NCI-H524 (cell line): ENCODE measurements around the gene KRT9.
"Not testable (repeated sequence)": the region's sequence is repeated elsewhere in the genome, so short reads cannot be mapped to it uniquely, and the experiment has no call there.

Experiments
- DNase-seq, 2 experiments: peaks; one replicate each; lab custom pipeline; 2025; lab: John Stamatoyannopoulos, UW

KRT9 gene

DNA sequence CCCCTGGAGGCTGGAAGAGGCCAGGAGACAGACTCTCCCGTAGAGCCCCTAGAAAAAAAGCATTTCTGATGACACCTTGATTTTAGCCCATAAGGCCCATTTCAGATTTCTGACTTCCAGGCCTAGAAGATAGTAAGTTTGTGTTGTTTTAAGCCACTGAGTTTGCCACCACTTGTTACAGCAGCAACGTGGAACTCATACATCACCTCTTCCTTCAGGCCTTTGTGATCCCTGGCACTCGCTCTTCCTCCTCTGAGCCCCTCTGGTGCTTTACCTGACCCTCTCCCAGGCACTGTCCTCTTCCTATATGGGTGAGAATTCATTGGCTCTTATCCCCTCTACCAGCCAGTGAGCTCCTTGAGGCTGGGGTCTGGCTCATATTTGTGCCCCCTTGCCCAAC, 25.0 kb downstream of the KRT9 start:
- no peak for DNase-seq

DNA sequence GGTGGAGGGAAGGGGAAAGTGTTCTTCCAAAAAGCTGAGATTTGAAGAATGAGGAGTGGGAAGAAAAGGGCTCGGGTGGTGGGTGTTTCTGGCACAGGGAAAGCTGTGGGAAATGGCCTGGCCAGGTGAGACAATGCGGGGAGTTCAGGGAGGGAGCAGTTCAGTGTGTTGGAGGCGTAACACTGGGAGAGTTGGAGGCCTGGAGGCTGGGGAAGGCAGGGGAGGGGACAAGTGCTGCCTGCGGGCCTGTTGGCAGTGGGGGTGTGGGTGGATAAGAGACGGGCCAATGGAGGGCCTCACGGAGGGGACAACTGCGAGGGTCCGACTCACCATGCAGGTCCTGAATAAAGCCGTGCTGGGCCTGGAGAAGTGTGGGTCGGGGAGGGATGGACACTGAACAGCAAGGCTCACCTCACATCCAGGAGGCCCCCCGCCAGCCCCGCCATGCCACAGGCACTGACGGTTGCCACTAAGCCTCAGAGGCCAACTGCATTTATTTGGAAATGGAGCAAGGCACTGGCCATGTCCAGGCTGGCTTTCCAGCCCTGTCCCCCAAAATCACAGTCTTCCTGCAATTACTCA, 25.9 kb downstream of the KRT9 start:
- no peak for DNase-seq

DNA sequence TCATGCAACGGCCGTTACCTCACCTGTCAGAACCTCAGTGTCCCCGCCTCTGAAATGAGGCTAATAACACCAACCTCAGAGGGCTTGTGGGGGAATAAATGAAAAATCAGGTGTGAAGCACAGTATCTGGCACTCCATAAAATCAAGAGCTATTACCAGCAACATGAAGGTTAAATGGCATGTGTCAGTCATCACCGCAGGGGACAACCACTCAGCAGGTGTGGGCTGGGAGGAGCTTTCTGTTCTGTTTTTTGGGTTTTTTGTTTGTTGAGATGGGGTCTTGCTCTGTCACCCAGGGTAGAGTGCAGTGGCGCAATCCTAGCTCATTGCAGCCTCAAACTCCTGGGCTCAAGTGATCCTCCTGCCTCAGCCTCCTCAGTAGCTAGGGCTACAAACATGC, 26.9 kb downstream of the KRT9 start:
- no peak for DNase-seq

DNA sequence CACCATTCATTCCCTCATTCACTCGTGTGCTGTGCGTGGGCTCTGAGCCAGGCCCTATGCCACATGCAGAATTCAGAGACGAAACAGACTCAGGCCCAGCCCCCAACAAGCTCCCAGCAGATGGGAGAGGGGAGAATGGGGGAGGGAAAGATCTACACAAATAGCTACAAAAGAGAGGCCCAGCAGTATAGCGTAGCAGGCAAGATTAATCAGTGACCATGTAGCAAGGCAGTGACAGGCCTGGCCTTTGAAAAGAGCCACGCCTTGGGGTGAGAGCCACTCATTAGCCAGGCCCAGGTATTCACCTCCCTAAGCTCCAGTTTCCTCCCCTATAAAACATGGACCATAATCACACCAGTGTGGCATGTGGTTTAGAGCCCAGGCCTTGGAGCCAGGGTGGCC, 27.4 kb downstream of the KRT9 start:
- peak in 1 of 2 experiments; percentile 18 for DNase-seq

DNA sequence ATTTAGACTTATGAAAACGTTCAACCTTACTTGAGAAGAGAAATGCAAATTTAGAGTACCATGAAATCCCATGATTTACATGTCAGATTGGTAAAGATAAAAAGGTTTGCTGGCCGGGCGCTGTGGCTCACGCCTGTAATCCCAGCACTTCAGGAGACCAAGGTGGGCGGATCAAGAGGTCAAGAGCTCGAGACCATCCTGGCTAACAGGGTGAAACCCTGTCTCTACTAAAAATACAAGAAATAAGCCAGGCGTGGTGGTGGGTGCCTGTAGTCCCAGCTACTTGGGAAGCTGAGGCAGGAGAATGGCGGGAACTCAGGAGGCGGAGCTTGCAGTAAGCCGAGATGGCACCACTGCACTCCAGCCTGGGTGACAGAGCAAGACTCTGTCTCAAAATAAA, 29.1 kb downstream of the KRT9 start:
- DNase-seq: not testable (repeated sequence)

DNA sequence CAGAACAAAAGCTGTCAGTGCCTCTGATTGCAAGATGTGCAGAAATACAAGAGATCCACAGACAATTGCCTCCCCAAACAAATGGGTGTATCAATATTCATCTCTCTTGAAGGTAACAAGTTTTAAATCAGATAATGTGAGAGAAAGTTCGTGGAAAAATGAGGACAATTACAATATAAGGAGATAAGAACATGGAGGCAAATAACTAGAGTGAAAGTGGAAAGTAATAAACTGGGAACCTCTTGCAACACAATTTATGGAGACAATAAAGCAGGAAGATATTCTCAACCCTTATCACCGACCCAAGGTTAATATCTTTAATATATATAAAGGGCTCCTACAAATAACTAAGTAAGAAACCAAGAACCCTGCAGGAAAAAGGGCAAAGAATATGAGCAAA, 29.5 kb downstream of the KRT9 start:
- no peak for DNase-seq

DNA sequence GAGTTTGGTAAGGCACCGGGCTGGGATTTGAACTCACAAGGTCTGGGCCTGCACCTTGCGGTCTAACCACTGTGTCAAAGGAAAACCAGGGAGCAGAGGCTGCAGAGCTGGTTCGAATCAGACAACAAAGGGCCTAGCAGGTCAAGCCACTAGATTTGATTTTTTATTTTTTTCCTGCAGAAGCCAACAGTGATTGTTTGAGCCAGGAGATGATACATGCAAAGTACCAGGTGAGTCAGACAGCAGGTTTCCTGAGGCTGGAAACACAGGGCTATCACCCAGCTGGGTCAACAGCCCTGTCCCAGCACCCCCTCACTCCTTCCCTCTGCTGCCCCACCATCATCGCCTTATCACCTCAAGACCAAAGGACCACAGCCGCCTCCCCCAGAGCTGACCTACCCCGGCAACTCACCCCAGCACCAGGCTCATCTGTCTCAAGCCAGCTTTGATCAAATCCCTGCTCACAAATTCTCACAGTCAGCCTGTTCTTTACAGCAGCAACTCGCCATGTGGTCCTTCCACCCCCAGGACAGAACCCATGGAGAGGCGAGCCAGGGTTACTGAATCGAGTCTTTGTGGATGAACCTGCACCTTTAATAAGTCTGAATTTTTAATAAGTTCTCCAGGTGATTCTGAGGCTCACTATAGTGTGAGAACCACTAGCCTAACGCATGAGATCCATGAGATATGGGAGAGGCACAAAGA, 30.8 kb downstream of the KRT9 start:
- DNase-seq: no peak

DNA sequence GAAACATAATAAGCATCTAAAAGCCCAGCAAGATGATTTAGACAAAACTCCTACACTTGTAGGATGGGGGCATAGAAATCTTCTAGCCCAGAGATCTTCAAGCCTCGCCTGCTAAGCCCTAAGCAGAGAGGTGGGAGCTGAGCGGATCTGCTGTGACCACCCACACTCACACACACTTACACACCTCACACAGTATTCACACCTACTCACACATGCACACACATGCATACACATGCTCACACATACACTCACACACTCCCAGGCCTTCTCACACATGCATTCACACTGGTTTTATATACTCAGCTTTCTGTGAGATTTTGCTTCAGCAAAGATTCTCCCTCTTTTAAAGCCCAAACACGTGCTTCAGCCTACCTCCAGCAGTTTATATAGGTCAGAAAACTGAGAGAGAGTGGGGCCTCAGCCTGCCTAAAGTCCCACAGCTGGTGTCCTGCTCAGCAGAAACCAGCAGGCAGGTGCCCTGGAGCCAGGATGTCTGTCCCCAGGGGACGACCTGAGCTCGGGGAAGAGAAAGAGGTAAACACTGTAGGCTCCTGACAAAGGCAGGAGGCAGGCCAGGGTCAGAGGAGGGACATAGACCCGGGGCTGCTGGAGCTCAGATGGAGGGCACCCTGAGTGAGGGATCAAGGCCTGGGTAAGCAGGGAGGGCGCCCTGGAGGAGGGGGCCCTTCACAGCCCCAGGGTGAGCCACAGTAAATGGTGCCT, 31.7 kb downstream of the KRT9 start:
- DNase-seq: no peak

DNA sequence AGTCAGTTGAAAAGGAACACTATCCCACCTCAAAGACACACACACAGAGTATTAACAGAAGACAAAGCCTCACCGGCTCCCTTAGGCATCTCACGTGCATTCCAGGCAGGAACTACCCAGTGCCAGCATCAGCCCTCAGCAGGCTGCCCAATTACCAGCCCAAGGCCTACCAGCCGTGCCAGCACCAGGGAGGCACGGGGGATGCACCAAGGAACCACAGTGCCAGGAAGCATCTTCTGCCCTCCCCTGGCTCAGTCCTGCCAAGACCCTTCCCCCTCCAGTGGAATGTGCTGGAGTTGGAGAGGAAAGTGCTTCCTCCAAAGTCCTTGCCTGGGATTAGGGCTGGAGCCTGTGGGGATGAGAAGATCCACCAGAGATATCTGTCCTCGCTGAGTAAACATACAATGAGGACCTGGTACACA, 32.8 kb downstream of the KRT9 start:
- DNase-seq: no peak

DNA sequence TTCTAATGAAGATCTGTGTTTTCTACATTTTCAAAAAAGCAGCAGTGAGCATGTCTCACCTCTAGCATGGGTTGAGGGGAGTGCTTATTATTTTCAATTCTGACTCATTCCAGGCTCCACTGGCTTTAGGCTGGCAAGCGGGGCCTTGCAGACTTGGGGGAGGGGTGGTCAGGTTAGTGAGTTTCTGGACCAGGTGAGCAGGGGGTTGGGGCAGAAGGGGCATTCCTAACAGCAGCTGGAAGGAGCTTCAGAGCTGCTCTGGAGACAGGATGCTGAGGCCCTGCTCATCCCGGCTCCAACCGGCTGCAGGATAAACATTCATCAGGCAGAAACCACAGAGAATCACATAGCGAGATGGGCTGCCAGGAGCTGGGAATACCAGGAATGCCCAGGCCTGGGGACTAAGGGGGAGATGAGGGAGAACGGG, 33.3 kb downstream of the KRT9 start:
- DNase-seq: no peak

DNA sequence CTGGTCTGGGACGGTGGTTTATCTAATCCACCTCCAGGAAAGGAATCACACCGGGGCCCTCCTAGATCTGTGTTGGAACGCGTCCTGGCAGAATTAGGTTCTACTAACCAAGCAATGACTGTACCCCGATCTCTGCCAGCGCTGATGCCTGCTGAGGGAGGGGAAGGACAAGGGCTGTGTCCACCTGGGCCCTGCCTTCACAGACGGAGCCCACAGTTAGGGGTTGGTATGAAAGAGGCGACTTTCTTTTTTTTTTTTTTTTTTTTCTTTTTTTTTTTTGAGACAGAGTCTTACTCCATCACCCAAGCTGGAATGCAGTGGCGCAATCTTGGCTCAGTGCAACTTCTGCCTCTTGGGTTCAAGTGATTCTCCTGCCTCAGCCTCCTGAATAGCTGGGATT, 33.9 kb downstream of the KRT9 start:
- DNase-seq: no peak

DNA sequence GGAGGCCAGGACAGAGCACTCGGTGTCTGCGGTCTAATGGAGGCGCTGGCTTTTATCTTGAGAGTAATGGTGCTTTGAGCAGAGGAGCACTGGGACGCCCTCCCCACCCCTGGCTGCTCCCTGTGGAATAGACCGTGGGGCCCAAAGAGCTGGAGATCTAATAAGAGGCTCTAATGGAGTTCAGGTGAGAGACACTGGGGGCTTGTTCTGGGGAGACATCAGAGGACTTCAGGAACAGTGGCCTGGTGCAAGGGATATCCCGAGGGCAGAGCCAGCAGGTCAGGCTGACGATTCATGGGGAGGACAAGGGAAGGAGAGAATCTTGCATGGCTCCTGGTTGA, 34.3 kb downstream of the KRT9 start:
- no peak for DNase-seq

DNA sequence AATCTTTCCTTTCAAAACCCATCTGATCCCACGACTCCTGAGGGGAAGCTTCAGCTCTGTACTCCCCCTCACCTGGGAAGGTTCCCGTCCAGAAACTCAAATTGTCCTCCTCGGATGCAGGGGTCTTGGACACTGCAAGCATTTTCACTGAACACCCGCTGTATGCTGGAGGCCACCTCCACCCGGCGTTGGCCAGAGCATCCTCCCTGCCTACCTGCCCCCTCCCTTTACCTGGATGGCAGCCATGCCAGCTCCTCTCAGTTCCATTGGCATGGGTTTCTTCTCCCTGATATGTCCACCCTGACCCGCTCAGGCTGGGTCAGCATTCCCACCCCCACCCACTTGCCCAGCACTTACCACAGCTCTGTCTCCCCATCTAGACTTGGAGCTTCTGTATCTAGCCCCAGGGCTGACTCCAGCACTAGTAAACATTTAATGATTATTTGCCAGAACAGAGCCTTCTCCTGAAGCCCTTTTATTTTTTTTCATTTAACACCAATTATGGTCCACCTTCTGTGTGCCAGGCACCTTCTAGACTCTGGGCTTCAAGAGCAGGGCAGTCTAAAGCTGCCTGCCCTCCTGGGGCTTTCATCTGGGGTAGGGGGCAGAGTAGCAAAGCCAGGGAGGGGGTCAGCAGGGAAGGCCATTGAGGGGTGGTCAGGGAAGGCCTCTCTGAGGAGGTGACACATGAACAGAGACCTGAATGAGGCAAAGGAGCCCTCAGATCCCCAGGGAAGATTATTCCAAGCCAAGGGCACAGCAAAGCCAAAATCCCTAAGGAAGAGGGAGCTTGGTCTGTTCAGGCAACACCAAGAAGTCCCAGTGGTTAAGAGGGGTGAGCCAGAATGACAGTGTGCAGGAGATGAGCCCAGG, 34.9 kb downstream of the KRT9 start:
- DNase-seq: no peak

DNA sequence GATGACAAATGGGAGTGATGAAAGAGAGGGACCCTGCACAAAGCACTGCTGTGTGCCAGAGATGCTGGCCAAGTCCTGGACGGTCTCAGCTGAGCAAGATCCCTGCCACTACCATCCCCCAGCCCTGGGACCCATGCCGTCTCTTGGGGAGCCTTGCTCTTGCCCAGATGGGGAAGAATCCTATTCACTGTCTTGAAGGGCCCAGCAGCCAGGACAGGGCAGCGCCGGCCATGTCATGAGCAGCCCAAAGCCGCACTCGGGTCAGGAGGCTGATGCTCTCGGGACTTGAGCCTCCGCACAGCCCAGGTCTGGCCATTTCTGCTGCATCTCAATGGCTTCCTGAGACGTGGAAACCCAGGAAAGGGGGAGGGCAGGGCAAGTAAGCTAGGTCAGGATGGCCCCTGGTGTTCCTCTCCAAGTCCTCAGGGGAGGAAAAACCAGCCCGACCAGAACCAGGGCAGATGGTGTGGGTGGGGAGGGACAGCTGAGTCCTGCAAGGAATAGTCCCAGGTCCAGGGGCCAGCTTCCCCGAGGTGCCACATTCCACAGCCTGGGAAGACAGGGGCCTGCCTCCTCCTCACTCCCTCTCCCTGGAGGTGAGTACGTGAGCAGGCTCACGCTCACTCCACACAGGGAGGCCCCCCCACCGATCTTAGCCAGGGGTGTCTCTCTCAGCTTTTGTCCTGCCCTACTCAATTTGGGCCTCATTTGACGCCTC, 35.9 kb downstream of the KRT9 start:
- no peak for DNase-seq

DNA sequence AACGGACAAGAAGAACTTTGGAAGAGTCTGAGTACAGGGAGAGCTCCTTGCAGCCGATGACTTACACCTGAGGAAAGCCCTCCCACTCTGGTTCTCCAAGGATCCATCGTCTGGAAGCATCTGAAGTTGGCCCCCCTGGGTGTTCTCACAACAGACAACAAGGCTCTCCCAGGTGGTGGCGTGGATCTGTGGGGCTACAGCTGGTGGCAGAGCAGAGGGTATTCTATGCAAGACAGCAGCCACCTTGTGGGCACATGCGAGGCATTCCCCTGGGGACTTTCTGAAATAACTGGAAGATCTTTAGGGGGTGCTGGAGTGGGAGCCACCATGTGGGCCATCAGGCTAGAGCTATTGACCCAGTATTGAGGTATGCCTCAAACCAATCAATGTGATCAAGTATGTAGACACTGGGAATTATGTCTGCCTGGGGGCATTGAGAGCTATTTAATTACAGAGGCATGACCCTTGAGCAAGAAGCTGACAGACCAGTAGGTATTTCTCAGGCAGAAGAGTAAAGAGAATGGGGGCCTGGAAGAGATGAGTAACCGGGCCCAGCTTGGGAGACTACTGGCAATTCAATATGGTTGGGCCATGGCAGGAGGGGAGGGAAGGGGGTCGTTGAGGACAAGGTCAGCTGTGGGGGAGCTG, 36.8 kb downstream of the KRT9 start:
- no peak for DNase-seq

DNA sequence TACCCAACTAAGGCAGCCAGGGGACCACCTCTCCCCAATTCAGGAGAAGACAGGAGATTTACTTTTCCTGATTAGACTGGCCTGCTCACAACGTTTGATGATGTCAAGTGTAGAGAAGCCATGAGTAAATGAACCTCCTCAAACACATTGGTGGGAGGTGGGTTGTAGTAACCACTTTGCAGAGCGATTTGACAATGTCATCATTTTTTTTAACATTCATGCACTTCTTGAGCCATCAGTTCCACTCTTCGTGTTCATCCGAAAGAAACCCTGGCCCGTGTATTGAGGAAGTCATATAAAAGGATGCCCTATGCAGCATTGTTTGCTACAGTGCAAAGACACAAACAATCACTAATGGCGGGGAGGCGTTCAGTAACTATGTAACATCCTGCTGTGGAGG, 38.2 kb downstream of the KRT9 start:
- DNase-seq: no peak

DNA sequence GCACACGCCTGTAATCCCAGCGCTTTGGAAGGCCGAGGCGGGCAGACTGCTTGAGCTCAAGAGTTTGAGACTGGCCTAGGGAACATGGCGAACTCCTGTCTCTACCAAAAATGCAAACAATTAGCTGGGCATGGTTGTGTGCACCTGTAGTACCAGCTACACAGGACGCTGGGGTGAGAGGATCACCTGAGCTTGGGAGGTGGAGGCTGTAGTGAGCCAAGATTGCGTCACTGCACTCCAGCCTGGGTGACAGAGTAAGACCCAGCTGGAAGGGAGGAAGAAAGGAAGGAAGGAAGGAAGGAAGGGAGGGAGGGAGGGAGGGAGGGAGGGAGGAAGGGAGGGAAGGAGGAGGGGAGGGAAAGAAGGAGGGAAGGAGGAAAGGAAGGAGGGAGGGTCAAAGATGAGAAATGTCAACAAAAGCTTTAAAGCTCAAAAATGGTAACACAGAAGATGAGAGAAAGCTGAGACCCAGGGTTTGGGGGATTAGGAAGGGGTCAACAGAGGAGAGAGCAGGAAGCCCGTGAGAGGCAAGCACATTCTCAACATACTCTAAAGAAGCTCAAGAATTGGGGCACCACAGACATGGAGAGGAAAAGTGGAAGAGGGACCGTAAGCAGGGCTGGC, 38.8 kb downstream of the KRT9 start:
- no peak for DNase-seq

DNA sequence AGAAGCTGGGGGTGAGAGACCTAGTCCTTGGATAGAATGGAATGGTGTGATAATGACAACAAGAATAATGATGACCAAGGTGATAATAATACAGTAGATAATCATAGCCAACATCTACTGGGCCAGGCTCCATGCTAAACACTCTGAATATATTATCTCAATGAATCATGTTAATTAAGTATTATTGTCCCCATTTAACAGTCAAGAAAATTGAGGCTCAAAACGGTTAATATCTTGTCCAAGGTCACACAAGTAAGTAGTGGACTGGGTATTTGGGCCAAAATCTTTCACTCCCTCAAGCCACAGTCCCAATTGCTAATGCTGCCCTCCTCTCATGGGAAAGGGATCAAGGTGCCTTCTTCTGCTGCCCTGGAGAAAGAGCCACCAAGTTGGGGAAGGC, 39.9 kb downstream of the KRT9 start:
- no peak for DNase-seq

DNA sequence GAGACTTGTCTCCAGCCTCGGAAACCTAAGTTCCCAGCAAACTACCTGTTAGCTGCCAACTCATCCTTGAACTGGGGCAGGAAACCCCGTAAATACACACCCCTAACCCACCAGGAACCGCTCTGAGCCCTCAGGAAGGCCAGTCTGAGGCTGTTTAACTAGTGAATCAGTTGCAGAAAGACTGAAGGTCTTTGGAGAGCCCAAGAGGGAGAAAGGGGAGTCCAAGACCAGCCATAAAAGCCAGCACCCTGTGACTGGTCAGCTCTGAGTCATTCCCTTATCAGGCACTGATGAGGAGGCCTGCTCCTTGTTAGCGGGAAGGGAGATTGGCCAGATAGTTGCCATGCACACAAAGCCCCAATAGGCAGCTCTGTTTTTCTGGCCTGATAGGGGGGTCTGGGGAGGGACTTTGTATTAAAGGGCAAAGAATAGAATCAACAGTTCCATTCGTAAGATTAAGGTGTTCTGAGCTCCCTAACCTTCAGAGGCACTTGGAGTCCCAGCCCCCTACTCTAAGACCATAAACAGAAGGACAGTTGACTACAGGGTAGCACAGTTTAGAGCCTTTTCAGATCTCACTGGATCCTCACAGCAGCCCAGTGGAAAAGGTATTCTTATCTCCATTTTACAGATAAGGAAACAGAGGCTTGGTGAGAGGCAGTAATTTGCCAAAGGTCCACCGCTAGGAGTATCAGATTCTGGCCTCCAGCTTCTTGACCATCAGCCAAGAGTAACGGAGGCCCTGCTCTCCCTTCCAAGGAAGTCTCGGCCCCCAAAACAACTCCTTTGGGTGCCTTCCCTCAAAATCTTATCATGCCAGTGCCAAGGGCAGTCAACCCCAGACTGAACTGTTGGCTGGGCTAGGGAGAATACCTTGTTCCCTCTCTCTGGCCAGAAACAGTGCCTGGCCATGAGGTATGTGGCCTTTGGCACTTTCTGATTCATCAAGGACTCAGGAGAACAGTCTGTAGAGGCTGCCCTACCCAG, 41.5 kb downstream of the KRT9 start:
- DNase-seq: no peak

DNA sequence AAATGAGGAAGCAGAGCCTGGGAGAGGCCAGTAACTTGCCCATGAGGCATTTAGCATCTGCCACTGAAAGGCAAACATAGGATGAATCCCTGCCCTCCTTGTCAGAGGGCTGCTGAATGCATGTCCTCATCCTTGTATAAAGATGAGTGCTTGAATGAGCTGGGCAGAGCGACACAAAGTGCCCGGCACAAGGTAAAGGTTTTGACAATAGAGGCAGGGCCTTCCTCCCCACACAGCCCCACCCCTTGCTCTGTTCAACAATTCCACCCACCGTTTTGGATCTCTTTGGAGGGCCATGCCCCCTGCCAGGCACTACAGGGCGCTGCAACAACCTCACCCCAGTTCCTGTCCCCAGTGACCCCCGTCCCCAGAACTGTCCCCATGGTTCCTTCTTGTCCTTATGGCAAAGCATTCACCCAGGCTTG, 42.4 kb downstream of the KRT9 start:
- no peak for DNase-seq
